SK-N-SH (cell line): Measurements from ENCODE around the gene SUCLG2. TPM values are rescaled to one million over a fixed set of nuclear protein-coding genes. Genes with fewer than 3 reads are reported as not detected.

Experiments used
- CTCF ChIA-PET: fragments of 300-600, 350-600 bp; formaldehyde crosslinking; extraction: SDS; loops from one replicate; lab custom pipeline; 2021; lab: Yijun Ruan, JAX
- POLR2A ChIA-PET: fragments of 350-600 bp; sonication (Branson Sonifier 250); formaldehyde crosslinking; extraction: SDS; loops from one replicate; lab custom pipeline; 2020; ENCODE audit warnings: antibody characterized with exemption, inconsistent platforms; lab: Yijun Ruan, JAX
- DNase-seq: peaks from one replicate; pipeline ENCODE4 v3.0.0; 2012
- H2AFZ ChIP-seq: fragments of 200-600 bp; sonication (generic); 2 replicates; pipeline ENCODE4 v1.8.1; 2016; ENCODE audit warnings: antibody characterized with exemption, mild to moderate bottlenecking, low read depth
- H3F3A ChIP-seq: fragments of 200-600 bp; sonication (generic); replicated peaks from 2 replicates; pipeline ENCODE3; 2016; ENCODE audit warnings: antibody characterized with exemption, mild to moderate bottlenecking; ENCODE audit not compliant: insufficient read depth
- H3K27ac ChIP-seq, 2 experiments: fragments of 200-500 bp in 1 of 2; fragments of 200-600 bp in 1 of 2; sonication (Bioruptor generic) in 1 of 2; sonication (generic), shearing (Covaris generic) in 1 of 2; 2 replicates each; pipeline versions ENCODE4 v1.5.1 to v1.6.1; 2014 to 2016; ENCODE audit warnings: low read depth in 2 of 2, inconsistent platforms in 1 of 2, low read length in 1 of 2, mild to moderate bottlenecking in 1 of 2, mixed read lengths in 1 of 2
- H3K27me3 ChIP-seq: fragments of 200-600 bp; sonication (generic), shearing (Covaris generic); 2 replicates; pipeline ENCODE4 v1.6.1; 2016; ENCODE audit warnings: mixed run types; ENCODE audit not compliant: insufficient read depth
- H3K36me3 ChIP-seq, 2 experiments: fragments of 200-500 bp in 1 of 2; fragments of 200-600 bp in 1 of 2; sonication (Bioruptor generic) in 1 of 2; sonication (generic) in 1 of 2; replicated peaks in 1 of 2; 2 replicates each; pipeline versions ENCODE3 to v1.5.1; 2014 to 2016; ENCODE audit warnings: low read length in 1 of 2, mild to moderate bottlenecking in 1 of 2; ENCODE audit not compliant: insufficient read depth in 2 of 2, control insufficient read depth in 1 of 2
- H3K4me1 ChIP-seq, 2 experiments: fragments of 200-500 bp in 1 of 2; fragments of 200-600 bp in 1 of 2; sonication (Bioruptor generic) in 1 of 2; sonication (generic), shearing (Covaris generic) in 1 of 2; 2 replicates each; pipeline versions ENCODE4 v1.5.1 to v1.6.1; 2014 to 2016; ENCODE audit warnings: low read depth in 1 of 2, low read length in 1 of 2, mixed run types in 1 of 2; ENCODE audit not compliant: insufficient read depth in 2 of 2, control insufficient read depth in 1 of 2
- H3K4me2 ChIP-seq: fragments of 200-600 bp; sonication (generic), shearing (Covaris generic); 2 replicates; pipeline ENCODE4 v1.6.1; 2017; ENCODE audit warnings: mixed run types
- H3K4me3 ChIP-seq, 2 experiments: fragments of 200-500 bp in 1 of 2; fragments of 200-600 bp in 1 of 2; sonication (Bioruptor generic) in 1 of 2; sonication (generic), shearing (Covaris generic) in 1 of 2; 2 replicates each; pipeline versions ENCODE4 v1.5.1 to v1.8.1; 2014 to 2016; ENCODE audit warnings: low read depth in 2 of 2, inconsistent platforms in 1 of 2, low read length in 1 of 2, mild to moderate bottlenecking in 1 of 2, mixed read lengths in 1 of 2, moderate library complexity in 1 of 2
- H3K79me2 ChIP-seq: fragments of 200-600 bp; sonication (generic); 2 replicates; pipeline ENCODE4 v1.8.1; 2017; ENCODE audit warnings: mild to moderate bottlenecking; ENCODE audit not compliant: insufficient read depth
- H3K9ac ChIP-seq: fragments of 200-600 bp; sonication (generic); 2 replicates; pipeline ENCODE4 v1.6.1; 2017; ENCODE audit warnings: mixed run types
- H3K9me2 ChIP-seq: fragments of 200-600 bp; sonication (generic); 2 replicates; pipeline ENCODE4 v1.6.1; 2017; ENCODE audit warnings: mixed run types
- H3K9me3 ChIP-seq: fragments of 200-600 bp; sonication (generic); 2 replicates; pipeline ENCODE4 v1.6.1; 2017; ENCODE audit warnings: mixed run types, mild to moderate bottlenecking, moderate library complexity
- H4K20me1 ChIP-seq: fragments of 200-600 bp; sonication (generic); 2 replicates; pipeline ENCODE4 v1.6.1; 2017; ENCODE audit warnings: mild to moderate bottlenecking, mixed run types; ENCODE audit not compliant: insufficient read depth
- CTCF ChIP-seq: fragments of 200-600 bp; sonication (generic); IDR thresholded peaks from 2 replicates; pipeline ENCODE4 v1.6.1; 2017; ENCODE audit warnings: antibody characterized with exemption, mild to moderate bottlenecking, moderate library complexity
- JUND ChIP-seq: IDR thresholded peaks from 2 replicates; pipeline ENCODE4 v1.4.0; 2012
- MAX ChIP-seq: IDR thresholded peaks from 2 replicates; pipeline ENCODE4 v1.4.0; 2012; ENCODE audit warnings: low read depth
- RFX5 ChIP-seq: IDR thresholded peaks from 2 replicates; pipeline ENCODE4 v1.6.1; 2012; ENCODE audit warnings: mild to moderate bottlenecking, improper control_type of control experiment, low read length
- TCF12 ChIP-seq: IDR thresholded peaks from 2 replicates; pipeline ENCODE4 v1.4.0; 2012
- WGBS: methylation state at CpG from one replicate; pipeline ENCODE4 v1.1.6; 2017; ENCODE audit warnings: low lambda C conversion rate; 5-methylcytosine and 5-hydroxymethylcytosine counted together
- polyA plus RNA-seq, 3 experiments: library from polyadenylated mRNA; depleted of rRNA; stranded (reverse); fragments of >200 nt; gene quantifications; 2 replicates each; pipeline ENCODE4 v1.2.3, GENCODE V29; 2012
- TF ChIP-seq, protein P1 (sequence below): fragments of 150-350 bp; IDR thresholded peaks from 2 replicates; pipeline ENCODE4 v1.6.1; 2017; ENCODE audit warnings: antibody characterized with exemption, low read length, low read depth, borderline replicate concordance
- TF ChIP-seq, protein P2 (sequence below): IDR thresholded peaks from 2 replicates; pipeline ENCODE4; 2012

Gene SUCLG2
- polyA plus RNA-seq, 1 of the 3 experiments (the other 2 are of a cell fraction), result 20.2 TPM

- no peaks in the 10 kb centered on the region for H4K20me1 ChIP-seq
- no peak overlapping the region for H3K4me3 ChIP-seq
Observed at GRCh38 chr3:67595424-67595823, 59.0 kb downstream of the SUCLG2 start.

GRCh38 chr3:67593761-67594234 is 60.6 kb downstream of the SUCLG2 start:
- CTCF ChIA-PET, result interaction anchor here (0.7 to 1.2 kb wide), 2 partner anchors 20 to 199 kb away, joined by 3 read pairs; no protein-coding TSS in a partner anchor

More at GRCh38 chr3:67595424-67595823, 59.0 kb downstream of the SUCLG2 start:
- Histone ChIP-seq H3K9me2 (no peaks in the 10 kb centered on the region), H2AFZ (no peak overlapping the region), H3K4me1 (no peaks in the 10 kb centered on the region; a peak in 1 of 4 replicates), H3K27ac (no peak overlapping the region), H3K9ac (no peak overlapping the region), H3K27me3 (no peaks in the 10 kb centered on the region), H3K4me2 (no peak overlapping the region), H3F3A (no peaks in the 10 kb centered on the region), H3K79me2 (peaks cover 10% of the 10 kb centered on the region; the same call in 1 of the 2 replicates), H3K36me3 (peaks cover 8 to 15% of the 10 kb centered on the region in 2 experiments), H3K9me3 (no peaks in the 10 kb centered on the region)
- WGBS, result 100% methylated on average over 3 of the region's 3 CpGs
- no peak for DNase-seq
- ChIA-PET POLR2A (no interaction called here), CTCF (interaction anchor here (0.8 kb wide), 1 partner anchor 27 kb away, joined by 3 read pairs; no protein-coding TSS in a partner anchor)
- TF ChIP-seq TCF12 (no peak), RFX5 (no peak), MAX (no peak), JUND (no peak)
- TF ChIP-seq, protein P1, sequence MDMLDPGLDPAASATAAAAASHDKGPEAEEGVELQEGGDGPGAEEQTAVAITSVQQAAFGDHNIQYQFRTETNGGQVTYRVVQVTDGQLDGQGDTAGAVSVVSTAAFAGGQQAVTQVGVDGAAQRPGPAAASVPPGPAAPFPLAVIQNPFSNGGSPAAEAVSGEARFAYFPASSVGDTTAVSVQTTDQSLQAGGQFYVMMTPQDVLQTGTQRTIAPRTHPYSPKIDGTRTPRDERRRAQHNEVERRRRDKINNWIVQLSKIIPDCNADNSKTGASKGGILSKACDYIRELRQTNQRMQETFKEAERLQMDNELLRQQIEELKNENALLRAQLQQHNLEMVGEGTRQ, result no peak

More at GRCh38 chr3:67593761-67594234, 60.6 kb downstream of the SUCLG2 start:
- H3K79me2 ChIP-seq, result peaks cover 11% of the 10 kb centered on the region; the same call in 1 of the 2 replicates
- H4K20me1 ChIP-seq, result no peaks in the 10 kb centered on the region
- H3K27ac ChIP-seq, result no peak overlapping the region
- TF ChIP-seq, protein P2, sequence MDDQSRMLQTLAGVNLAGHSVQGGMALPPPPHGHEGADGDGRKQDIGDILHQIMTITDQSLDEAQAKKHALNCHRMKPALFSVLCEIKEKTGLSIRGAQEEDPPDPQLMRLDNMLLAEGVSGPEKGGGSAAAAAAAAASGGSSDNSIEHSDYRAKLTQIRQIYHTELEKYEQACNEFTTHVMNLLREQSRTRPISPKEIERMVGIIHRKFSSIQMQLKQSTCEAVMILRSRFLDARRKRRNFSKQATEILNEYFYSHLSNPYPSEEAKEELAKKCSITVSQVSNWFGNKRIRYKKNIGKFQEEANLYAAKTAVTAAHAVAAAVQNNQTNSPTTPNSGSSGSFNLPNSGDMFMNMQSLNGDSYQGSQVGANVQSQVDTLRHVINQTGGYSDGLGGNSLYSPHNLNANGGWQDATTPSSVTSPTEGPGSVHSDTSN, result no peak
- TF ChIP-seq CTCF, result peak; percentile 27
- H3K27me3 ChIP-seq, result no peaks in the 10 kb centered on the region
- H3K9me2 ChIP-seq, result no peaks in the 10 kb centered on the region
- DNase-seq, result no peak
- peaks cover 7 to 8% of the 10 kb centered on the region in 2 experiments for H3K36me3 ChIP-seq
- POLR2A ChIA-PET, result interaction anchor here (0.5 kb wide), 1 partner anchor 22 kb away, joined by 4 read pairs; no protein-coding TSS in a partner anchor
- H3K4me1 ChIP-seq, result no peaks in the 10 kb centered on the region; a peak in 1 of 4 replicates
- H3K4me2 ChIP-seq, result no peak overlapping the region
- H3K9me3 ChIP-seq, result no peaks in the 10 kb centered on the region
- WGBS, result 90% methylated on average over 4 of the region's 4 CpGs
- no peak overlapping the region for H3K4me3 ChIP-seq
- no peak overlapping the region for H3K9ac ChIP-seq
- H2AFZ ChIP-seq, result no peak overlapping the region
- H3F3A ChIP-seq, result no peaks in the 10 kb centered on the region
